GOT3 (cell line): ENCODE measurements around the gene SACS.
A peak's percentile ranks its signal among the peaks of the same experiment; 100 is the strongest.

Experiments
- DNase-seq: peaks from one replicate; lab custom pipeline; 2025; ENCODE audit warnings: mixed read lengths; lab: John Stamatoyannopoulos, UW

Gene SACS, protein sequence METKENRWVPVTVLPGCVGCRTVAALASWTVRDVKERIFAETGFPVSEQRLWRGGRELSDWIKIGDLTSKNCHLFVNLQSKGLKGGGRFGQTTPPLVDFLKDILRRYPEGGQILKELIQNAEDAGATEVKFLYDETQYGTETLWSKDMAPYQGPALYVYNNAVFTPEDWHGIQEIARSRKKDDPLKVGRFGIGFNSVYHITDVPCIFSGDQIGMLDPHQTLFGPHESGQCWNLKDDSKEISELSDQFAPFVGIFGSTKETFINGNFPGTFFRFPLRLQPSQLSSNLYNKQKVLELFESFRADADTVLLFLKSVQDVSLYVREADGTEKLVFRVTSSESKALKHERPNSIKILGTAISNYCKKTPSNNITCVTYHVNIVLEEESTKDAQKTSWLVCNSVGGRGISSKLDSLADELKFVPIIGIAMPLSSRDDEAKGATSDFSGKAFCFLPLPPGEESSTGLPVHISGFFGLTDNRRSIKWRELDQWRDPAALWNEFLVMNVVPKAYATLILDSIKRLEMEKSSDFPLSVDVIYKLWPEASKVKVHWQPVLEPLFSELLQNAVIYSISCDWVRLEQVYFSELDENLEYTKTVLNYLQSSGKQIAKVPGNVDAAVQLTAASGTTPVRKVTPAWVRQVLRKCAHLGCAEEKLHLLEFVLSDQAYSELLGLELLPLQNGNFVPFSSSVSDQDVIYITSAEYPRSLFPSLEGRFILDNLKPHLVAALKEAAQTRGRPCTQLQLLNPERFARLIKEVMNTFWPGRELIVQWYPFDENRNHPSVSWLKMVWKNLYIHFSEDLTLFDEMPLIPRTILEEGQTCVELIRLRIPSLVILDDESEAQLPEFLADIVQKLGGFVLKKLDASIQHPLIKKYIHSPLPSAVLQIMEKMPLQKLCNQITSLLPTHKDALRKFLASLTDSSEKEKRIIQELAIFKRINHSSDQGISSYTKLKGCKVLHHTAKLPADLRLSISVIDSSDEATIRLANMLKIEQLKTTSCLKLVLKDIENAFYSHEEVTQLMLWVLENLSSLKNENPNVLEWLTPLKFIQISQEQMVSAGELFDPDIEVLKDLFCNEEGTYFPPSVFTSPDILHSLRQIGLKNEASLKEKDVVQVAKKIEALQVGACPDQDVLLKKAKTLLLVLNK (N-terminal part only)

GRCh38 chr13:23433171-23434153 is at the start of gene SACS:
SACS (minus strand) TSS chr13:23433702; CDS start chr13:23411239, 22,463 bp downstream.
- DNase-seq = peak; percentile 12

GRCh38 chr13:23480324-23480723 is 46.8 kb upstream of the SACS start:
- no peak for DNase-seq

- no peak for DNase-seq
Observed at GRCh38 chr13:23477101-23477500, 43.6 kb upstream of the SACS start.

GRCh38 chr13:23473221-23473620 is 39.7 kb upstream of the SACS start:
- DNase-seq = no peak

DNA sequence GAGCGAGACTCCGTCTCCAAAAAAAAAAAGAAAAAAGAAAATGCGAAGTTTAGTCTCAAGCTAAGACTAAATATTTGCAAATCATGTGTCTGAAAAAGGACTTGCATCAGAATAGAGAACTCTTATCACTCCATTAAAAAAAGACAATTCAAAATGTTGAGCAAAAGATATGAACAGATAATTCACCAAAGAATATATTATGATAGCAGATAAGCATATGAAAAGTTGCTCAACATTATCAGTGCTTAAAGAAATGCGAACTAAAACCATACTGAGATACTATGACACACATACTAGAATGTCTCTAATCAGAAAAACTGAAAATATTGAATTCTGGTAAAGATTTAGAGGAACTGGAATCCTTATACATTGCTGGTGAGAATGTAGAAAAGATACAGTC is 38.7 kb upstream of the SACS start:
- DNase-seq = no peak

- no peak for DNase-seq
Observed at GRCh38 chr13:23470790-23471614, 37.5 kb upstream of the SACS start.

GRCh38 chr13:23469951-23470421 is 36.5 kb upstream of the SACS start:
- no peak for DNase-seq

DNA sequence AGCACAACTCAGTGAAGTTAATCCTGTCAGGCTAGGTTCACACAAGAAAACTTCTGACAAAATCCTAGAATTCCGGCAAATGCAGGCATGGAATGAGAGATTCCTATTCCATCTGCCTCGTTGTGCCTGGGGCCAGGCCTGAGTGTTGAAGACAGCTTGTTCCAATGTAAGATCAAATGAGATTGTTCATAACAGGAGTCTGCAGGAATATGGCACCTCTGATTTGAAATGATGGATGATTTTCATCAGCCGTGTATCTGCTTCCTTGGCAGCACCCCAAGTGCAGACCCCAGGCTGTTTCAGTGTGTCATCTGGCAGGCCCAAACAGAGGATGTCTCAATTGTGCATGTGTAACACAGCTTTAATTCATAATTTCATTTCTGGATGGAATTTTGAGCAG is 35.3 kb upstream of the SACS start:
- DNase-seq = no peak

- no peak for DNase-seq
Observed at GRCh38 chr13:23467932-23468278, 34.4 kb upstream of the SACS start.

DNA sequence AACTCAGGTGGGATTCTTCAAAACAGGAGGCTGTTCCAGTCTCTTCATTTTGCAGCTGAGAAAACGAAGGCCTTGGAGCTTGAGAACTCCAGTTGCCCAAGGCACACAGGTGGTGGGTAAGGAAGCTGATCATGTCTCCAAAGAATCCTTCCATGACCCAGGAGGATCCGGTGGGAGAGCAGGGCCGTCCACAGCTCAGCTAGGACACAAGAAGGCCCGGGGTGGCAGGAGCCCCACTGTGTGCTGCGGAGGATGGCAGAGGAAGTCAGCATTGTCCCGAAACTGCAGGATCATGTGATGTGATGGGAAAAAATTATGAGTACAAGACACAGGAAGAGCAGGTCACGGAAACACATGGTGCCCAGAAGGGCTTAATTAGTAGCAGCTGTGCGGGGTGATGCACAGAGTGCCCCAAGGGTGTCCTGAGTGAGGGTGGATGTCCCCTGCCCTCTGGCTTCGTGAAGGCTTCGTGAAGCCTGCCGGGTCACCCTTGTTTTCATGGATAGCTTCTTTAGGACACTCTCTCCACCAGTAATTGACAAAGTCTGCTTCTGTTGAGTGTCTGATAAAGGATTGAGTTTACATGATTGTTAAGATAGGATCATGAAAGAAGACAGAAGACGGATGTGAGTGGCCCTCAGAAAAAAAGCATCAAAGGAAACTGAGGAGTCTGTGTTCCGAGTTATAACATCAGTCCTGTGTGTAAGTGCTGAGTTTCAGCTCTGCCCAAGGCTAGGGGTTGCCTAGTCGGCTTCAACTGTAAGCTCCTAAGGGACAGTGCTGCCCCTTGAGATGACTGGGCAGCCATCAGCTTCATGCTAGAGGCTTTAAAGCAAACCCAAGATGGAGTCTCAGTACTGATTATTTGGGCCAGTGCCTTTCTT is 33.8 kb upstream of the SACS start:
- DNase-seq = no peak

- DNase-seq = peak; percentile 33
Observed at GRCh38 chr13:23466144-23467002, 32.9 kb upstream of the SACS start.

DNA sequence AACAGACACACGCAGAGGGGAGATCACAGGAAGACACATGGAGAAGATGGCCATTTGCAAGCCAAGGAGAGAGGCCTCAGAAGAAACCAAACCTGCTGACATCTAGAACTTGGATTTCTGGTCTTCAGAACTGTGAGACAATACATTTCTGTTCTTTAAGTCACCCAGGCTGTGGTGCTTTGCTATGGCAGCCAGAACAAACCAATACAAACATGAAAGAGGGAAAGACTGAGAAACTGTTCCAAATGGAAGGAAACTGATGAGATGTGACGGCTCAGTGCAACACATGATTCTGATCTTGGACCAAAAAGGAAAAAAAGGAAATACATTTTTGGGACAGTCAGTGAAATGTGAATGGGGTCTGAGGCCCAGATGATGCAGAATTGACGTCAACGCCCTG is 30.2 kb upstream of the SACS start:
- DNase-seq = no peak

DNA sequence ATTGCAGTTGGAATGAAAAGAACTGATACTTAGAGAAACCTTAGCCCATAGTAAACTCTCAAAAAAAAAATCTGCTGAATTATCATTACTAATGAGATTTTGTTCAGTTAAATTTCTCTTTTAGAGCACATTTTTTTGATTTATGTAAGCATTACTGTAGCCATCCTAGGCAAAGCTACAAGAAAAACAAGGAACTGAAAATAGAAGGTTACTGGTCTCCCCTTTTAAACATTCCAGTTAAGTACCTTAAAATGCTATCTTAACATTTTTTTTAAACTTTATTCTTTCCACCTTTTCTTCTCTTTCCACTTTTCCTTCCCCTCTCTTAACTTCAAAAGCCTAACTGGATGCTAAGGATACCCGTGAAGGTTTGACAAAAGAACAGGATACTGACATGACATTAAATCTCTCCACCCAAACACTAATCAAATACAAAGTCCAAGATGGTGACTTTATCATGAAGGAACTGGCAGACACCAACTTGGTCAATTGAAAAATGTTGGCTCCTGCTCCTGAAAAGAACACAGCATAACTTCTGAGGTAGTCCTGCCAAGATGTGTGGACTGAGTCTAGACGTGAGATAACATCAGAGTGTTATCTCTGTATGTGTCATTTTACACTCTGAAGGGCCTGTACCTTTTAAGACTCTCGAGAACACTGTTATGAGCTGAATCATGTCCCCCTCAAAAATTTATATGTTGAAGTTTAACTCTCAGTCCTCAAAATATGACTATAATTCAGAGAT is 29.5 kb upstream of the SACS start:
- DNase-seq = no peak

GRCh38 chr13:23461544-23461943 is 28.0 kb upstream of the SACS start:
- DNase-seq = no peak

DNA sequence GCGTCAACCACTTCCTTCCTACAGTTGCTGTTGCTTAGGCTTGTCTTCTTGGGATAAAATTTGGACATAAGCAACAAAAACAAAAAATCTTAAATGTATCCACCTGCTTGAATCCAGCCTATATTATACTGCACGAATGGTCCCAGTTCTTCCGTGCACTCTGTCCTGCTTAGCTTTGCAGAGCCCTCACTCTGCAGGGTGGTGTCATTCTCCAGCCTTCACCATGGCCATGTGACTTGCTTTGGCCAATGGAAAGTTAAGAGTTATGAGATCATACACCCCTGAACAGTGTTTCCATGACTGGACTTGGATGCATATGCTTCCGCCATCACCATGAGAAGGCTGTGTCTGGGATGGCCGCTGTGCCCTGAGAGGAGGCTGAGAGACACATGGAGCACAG is 27.4 kb upstream of the SACS start:
- no peak for DNase-seq

GRCh38 chr13:23460309-23460708 is 26.8 kb upstream of the SACS start:
- DNase-seq = no peak

GRCh38 chr13:23458989-23459388 is 25.5 kb upstream of the SACS start:
- no peak for DNase-seq
